A673 (cell line): Measurements from ENCODE around the gene CCNDBP1.

ENCODE experiments used
- CTCF ChIP-seq: fragments of 300-800, 200-600 bp; sonication (generic); conservative IDR thresholded peaks from 2 replicates; pipeline ENCODE4 v1.5.1; 2017; ENCODE audit warnings: low read depth, mild to moderate bottlenecking, antibody characterized with exemption, low read length, moderate library complexity, mixed read lengths
- EZH2 ChIP-seq: fragments of 200-600 bp; sonication (generic); IDR thresholded peaks from 2 replicates; pipeline ENCODE4 v1.6.1; 2017; ENCODE audit warnings: borderline replicate concordance, low read depth, mild to moderate bottlenecking, mixed read lengths, antibody characterized with exemption, low read length; ENCODE audit not compliant: poor library complexity, severe bottlenecking

DNA sequence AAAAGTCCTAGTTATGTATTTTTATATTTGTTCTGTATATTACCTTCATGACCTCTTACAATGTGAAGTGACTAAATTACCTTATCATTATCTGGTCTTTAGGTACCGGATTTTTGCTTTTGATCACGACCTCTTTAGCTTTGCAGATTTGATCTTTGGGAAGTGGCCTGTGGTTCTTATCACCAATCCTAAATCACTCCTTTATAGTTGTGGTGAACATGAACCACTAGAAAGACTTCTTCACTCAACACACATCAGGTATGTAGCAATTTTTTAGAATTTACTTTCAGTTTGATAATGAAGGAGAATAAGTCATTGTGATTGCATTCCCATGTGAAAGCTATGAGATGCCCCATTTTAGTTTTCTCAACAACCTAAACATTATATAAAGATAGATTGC, 33.5 kb upstream of the CCNDBP1 start:
- TF ChIP-seq CTCF: no peak
- no peak for TF ChIP-seq EZH2
